Stimulated activated CD4-positive, alpha-beta T cell treated with anti-CD3 and anti-CD28 coated beads, Interleukin-2, amount 100 ng/mL, for 48 hours (primary cell): ENCODE measurements around the gene NELL1.

Experiments
- DNase-seq, 2 donors: peaks; one replicate each; pipeline ENCODE4 v3.0.0-alpha.2; 2020

Gene NELL1

GRCh38 chr11:21614961-21615360, 945.6 kb downstream of the NELL1 start:
- no peak for DNase-seq

DNA sequence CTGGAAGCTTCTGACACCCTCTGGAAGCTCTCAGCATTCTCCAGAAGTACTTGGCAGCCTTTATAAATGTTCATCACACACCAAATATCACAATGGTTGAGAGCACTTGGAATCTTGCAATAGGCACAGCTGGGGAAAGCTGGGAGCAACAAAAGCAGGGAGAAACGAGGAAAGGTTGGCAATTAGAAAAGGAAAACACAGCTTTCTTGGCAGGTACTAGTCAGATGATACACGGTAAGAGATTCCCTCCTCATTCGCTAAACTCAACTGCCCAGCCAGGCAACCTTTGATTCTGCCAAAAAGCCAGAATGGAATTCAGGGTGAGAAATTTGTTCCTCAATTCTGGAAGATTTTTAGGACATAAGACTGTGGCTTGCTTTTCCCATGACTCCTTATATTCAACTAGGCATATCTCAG, 946.6 kb downstream of the NELL1 start:
- no peak for DNase-seq

DNA sequence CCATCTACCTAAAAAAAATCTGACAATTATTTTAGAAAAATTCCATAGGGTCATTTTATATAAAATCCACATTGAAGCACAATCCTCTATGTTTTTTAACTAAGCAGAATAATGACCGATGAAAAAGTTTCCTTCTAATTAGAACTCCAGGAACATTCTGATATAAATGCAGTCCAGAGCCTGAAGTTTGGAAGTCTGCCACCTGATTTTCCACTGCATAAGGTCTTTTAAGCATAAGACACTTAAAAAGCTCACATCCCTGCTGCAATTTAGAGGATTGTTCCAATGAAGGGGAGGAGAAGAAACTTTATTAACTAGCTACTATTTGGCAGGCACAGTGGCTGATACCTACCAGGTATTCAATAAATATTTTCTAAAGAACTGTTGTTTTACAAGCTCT, 953.2 kb downstream of the NELL1 start:
- no peak for DNase-seq

DNA sequence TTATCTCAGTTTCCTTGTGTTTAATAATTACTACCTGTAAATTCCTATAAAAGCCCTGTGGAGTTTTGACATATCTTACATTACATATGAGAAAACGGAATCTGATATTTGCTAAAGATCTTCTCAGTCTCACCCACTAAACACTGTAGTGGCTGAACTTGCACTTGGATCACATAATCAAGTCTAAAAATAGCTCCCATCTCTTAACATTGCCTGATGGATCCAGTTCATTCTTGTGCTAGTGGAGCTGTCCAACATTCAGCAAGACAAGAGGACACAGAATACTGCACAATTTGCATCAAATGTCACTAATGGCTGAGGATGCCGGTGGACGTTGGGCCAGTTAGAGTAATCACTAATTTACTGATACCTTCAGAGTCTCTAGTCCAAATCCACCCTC, 953.6 kb downstream of the NELL1 start:
- no peak for DNase-seq
